Activated T-cell treated with anti-CD3 and anti-CD28 coated beads, Interleukin-2, amount 50 U/mL, for 48 hours (primary cell): ENCODE data around the gene POLR3H.
"Not testable (repeated sequence)": the region's sequence is repeated elsewhere in the genome, so short reads cannot be mapped to it uniquely, and the experiment has no call there.

Experiments used
- DNase-seq, 2 experiments: peaks; one replicate each; pipeline ENCODE4 v3.0.0-alpha.2; 2020

Gene POLR3H

DNA sequence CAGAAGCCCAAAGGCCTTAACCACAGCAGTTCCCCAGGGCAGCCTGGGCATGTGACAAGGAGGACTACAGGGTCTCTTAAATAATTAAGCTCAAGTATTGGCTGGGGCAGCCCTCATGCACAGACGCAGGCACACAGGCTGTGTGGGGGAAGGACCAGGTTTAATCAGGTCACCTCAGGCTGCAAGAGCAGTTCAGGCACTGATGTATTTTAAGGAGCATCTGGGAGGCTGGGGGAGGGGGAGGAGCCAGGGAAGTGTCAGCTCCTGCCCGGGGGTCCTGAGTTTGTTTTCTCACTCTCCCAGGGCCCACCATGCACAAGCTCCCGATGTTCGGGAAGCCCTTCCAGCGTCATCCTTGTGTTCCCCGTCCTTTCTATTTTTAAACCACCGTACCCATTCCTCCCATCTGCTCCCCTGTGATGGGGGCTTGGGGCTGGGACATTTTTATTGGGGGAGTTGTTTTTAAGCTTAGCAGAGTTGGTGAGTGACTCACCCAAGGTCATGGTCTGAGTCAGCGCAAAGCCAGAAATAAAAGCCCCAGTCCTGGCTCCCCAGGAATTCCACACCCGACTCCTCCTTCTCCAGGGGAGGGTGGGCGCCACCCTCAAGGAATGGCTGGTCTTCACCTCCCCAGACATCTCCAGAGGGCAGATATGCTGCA is 18.9 kb upstream of the POLR3H start:
- DNase-seq, result no peak

DNA sequence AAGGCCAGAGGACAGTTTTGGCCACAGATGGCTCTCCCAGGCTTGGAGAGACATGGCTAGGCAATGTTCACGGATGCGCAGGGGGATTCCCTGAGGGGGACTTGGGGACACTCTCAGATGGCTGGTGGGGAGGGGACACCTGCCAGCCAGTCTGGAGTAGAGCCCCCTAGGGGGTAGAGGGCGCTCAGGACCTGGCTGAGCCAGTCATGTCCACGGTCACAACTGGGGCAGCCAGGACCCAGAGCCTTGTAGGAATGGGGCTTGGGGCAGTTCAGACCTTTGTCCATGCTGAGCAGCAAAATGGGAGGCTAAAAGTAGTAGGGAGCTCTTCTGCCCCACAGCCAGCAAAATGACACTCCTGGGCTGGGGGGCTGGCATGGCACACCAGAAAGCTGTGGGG is 18.2 kb upstream of the POLR3H start:
- DNase-seq, result no peak

DNA sequence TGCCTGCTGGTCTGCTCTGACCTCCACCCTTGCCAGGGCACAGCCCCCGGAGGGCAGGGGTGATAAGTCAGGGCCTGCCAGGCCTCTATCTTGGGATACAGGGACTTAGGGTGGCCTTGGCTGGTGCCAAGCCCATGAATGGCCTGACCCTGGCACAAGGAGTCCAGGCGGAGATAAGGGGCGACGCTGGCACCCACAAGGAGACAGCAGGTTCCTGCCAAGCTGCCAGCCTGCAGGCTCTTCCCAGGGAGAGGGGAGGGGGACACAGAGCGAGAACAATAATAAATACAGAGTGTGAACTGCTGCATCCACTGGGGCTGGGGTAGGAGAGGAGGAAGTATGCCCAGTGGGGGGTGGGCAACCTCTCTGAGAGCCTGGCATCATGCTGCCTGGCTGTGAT is 17.5 kb upstream of the POLR3H start:
- DNase-seq, result no peak

DNA sequence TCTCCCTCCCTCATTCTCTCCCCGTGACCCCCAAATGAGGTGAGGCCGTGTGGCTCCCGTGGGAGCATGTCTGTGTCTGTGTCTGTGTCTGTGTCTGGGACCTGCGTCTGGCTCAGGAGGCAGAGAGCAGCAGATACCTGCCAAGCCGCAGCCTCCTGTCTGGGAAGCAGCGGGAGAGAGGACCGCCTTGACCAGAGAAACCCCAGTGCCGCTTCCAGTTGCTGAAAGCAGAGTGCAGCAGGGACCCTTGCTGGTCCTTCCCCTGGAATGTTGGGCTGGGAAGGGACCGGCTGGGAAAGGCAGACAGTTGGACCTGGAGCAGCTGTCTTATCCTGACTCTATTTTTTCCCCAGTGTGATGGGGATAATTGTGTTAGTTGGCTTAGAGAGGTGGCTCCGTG is 17.1 kb upstream of the POLR3H start:
- DNase-seq, result no peak

DNA sequence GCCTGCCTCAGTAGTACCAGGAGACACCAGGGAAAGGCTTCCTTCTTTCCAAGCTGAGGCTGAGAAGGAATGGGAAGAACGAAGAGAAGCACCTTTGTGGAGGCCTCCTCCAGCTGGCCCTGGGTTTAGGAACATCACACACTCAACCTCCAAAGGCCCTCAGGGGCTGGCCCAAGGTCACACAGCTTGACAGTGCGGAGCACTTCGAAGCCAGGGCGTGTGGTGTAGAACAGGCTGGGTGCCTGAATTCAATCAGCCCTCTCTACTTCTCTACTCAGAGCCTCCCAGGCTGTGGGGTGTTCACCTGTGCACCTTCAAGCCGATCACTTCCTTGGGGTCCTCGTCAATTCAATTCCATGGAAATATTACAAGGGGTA is 15.8 kb upstream of the POLR3H start:
- no peak for DNase-seq

DNA sequence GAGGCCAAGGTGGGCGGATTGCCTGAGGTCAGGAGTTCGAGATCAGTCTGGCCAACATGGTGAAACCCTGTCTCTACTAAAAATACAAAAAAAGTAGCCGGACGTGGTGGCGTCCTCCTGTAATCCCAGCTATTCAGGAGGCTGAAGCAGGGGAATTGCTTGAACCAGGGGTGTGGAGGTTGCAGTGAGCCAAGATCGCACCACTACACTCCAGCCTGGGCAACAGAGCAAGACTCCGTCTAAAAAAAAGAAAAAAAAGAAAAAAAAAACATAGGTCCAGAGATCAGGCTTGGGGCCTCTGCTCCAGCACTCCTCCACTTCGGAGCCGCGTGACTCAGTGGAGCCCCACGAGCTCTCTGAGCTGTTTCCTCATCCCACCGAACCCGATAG is 14.0 kb upstream of the POLR3H start:
- DNase-seq, result not testable (repeated sequence)

DNA sequence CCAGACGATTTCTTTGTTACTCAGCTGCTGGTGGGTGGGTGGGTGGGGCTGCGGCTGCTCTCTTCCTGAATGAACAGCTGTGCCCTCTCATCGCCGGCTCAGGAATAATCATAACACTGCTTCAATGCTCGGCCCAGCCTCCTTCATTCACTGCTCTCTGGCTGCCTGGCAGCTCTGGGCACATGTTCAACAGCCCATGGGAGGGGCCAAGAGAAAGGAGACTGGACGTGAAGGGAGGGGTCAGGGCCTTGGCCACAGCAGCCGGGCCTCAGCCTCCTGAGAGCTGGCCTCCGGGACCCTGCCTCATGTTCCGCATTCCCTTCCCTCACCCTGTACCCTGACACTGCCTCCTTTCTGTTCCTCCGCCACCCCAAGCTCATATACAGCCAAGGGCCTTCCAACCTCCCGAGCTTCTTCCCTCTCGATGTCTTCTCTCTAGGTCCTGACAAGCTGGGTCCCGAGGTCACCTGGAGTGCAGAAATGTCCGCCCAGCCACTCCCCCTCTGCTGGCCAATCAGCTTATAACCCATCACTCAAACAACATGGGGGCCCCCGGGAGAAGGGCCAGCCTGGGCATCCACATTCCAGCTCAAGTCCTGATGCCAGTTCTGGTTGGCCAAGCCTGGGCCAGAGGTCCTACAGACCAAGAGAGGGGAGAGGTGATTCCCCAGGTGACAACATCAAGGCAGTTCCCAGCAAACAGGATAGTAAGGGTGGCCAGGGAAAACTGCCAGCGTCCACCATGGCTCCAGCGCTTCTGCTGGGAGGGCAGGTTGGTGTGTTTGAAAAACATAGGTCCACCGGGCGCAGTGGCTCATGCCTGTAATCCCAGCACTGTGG is 13.4 kb upstream of the POLR3H start:
- DNase-seq, result peak in 1 of 2 experiments; percentile 35

DNA sequence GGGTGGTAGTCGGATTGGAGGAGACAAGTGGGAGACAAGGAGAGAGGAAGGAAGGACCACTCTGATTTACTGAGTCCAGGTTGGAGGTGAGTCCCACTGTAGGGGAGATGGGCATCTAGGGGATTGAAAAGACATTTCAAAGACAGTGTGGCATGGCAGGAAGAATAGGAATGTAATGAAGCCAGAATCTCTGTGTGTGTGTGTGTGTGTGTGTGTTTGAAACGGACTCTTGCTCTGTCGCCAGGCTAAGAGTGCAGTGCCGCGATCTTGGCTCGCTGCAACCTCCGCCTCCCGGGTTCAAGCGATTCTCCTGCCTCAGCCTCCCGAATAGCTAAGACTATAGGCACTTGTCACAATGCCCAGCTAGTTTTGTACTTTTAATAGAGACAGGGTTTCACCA is 12.3 kb upstream of the POLR3H start:
- no peak for DNase-seq

DNA sequence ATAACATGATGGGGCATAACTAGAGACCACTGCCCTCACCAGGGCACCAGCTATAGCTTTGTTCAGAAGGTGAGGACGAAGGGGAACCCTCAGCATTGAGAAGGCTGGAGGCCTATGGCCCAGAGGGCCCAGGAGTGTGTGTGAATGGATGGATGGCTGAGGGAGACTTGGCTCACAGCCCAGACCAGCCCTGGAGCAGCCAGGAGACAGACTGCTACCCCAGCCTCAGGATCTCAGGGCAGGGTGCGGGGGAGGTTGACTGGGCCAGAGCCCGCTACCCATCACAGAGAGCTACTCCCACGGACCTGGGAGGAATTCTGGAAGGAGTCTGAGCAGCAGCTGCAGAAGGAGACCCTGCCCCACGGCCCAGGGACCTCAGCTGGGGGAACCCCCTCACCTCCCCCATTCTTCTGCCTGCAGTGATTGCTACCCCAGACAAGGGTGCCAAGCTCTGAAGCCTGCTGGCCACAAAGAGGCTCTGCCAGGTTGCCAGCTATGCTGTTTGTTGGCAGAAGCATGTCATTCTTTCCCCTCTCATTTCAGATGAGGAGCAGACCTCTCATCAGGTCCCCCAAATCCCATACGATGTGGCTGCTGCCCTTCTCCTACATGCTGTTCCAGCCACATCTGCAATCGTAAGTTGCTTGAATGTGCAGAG is 11.2 kb upstream of the POLR3H start:
- DNase-seq, result no peak

DNA sequence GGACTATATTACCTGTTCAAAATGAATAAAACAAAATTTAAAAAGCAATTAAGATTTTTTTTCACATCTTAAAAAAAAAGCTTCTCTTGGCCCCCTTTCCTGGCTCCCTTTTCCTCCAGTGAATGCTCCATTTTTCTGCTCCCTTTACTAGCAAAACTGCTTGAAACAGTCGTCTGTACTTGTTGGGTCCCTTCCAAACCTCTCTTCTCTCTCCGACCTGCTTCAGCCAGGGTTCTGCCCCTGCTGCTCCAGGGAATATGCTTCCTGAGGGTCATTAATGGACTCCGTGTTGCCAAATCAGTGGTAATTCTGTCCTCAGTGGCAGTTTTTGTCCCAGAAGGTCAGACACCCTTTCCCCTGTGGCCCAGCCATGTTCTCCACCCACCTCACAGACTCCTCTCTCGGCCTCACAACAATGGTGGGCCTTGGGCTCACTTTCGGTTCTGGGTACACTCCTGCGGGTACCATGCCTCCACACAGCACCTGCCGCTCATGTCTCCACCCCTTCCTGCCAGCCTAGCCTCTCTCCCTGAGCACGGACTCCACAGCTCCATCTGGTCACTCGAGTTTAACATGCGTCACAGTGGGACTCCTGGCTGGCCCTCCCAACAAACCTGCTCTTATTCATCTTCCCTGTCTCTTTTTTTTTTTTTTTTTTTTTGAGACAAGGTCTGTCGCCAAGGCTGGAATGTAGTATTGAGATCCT is 7.8 kb upstream of the POLR3H start:
- no peak for DNase-seq

DNA sequence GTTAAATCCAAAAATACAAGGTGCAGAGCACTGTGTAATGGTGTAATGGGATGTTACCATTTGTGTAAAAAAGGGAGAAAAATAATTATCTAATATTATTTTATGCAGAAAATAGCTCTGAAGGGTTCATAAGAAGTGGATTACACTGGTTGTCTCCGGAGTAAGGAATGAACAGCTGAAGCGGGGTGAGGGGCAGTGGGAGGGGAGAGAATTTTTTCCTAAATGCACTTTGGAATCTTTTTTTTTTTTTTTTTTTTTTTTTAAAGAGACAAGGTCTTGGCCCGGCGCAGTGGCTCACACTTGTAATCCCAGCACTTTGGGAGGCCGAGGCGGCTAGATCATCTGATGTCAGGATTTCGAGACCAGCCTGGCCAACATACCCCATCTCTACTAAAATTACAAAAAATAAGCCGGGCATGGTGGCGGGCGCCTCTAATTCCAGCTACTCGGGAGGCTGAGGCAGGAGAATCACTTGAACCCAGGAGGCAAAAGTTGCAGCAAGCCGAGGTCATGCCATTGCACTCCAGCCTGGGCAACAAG is 6.8 kb upstream of the POLR3H start:
- DNase-seq, result no peak

DNA sequence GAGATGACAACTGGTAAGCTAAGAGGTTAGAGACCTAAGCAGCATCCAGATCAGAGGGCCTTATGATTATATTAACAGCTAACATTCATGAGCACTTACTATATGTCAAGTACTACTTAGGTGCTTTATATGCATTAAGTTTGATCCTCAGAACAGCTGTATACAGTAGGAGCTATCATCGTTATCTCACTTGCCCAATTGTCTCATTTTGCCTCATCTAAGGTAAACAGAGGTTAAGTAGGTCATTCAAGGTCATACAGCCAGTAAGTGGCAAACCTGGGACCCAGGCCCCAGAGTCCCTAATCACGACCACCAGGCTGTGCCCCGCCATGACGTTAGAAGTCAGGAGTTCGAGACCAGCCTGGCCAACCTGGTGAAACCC is 4.6 kb upstream of the POLR3H start:
- DNase-seq, result no peak

DNA sequence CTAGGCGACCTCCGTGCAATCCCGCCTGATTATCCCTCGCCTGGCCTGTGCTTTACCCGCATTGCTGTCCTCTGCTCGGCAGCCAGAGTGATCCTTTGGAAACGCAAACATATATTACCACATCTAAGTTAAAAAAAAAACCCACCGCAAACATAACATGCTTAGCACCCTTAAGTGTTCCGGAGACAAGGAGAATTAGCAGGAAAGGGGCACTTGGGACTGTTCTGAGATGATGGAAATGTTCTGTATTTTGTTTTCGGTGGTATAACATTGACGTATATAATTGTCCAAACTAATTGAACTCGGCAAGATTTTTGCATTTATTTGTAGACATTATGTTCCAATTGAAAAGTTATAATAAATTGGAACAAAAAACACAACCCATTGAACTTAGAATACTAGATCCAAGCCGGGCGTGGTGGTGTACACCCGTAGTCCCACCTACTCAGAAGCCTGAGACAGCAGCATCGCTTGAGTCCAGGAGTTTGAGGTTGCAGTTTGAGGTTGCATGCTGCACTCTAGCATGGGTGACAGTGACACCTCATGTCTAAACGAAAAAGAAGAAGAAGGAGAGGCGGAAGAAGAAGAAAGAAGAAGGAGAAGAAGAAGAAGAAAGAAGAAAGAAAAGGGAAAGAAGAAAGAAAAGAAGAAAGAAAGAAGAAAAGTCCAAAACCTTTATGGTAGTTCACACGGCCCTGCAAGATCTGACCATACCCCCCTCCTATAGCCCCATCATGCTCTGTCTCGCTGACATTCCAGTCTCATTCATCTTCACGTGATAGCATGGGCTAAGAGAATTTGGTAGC is 604 bp upstream of the POLR3H start:
- no peak for DNase-seq

DNA sequence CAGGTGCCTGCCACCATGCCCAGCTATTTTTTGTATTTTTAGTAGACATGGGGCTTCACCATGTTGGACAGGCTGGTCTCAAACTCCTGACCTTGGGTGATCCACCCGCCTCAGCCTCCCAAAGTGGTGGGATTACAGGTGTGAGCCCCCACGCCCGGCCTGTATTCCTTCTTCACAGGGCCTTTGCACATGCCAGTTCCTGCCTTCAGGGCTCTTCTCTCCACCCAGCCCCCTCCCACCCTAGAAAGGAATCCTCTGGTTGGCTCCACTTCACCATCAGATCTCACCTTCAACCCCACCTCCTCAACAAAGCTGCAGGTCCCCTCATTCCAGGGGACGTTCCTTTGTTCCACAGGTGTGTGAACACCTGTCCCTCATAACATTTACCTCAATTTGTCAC is 2.0 kb downstream of the POLR3H start:
- no peak for DNase-seq

DNA sequence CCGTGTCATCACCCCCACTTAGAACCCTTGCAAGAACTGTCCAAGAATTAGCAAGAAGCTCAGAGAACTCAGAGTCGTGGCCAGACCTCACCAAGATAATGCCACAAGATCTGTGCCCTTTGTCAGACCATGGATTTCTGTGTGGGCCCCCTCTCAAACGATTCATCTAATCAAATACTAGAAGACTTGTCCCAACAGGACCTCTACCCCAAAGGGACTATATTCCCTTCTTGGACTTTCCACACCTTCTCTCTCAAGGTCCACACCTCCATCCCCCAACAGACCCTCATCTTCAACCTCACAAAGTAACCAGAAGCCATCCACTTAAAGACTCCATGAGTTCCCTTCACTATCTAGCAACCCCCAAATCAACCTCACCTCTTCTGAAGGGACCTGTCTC is 2.8 kb downstream of the POLR3H start:
- DNase-seq, result no peak

DNA sequence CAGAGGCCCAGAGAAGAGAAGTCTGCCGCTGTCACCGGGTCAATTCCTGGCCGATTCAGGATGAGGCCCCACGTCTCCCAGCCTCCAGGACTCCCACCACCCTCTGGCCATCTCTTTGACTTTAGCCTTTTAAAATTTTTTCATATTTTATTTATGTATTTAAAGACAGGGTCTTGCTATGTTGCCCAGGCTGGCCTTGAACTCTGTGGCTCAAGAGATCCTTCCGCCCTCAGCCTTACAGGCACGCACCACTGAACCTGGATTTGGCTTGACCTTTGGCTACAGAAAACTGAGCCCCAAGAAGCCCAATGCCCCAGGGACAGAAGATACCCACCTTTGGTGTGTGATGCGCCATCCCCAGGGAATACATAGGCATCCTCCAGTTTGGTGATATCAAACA is 3.9 kb downstream of the POLR3H start:
- no peak for DNase-seq

DNA sequence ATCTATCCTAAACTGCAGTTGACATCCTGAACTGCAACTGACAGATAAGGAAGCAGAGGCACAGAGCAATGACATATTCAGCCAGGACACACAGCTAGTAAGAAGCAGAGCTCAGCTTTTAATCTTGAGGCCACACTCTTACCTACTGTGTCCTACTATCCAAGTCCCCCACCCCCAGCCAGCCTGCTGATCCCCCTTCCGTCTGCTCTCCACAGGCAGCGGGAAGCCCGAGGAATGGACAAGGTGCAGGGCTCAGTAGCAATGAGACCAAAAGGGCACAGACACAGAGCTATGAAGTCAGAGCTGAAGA is 4.3 kb downstream of the POLR3H start:
- no peak for DNase-seq

DNA sequence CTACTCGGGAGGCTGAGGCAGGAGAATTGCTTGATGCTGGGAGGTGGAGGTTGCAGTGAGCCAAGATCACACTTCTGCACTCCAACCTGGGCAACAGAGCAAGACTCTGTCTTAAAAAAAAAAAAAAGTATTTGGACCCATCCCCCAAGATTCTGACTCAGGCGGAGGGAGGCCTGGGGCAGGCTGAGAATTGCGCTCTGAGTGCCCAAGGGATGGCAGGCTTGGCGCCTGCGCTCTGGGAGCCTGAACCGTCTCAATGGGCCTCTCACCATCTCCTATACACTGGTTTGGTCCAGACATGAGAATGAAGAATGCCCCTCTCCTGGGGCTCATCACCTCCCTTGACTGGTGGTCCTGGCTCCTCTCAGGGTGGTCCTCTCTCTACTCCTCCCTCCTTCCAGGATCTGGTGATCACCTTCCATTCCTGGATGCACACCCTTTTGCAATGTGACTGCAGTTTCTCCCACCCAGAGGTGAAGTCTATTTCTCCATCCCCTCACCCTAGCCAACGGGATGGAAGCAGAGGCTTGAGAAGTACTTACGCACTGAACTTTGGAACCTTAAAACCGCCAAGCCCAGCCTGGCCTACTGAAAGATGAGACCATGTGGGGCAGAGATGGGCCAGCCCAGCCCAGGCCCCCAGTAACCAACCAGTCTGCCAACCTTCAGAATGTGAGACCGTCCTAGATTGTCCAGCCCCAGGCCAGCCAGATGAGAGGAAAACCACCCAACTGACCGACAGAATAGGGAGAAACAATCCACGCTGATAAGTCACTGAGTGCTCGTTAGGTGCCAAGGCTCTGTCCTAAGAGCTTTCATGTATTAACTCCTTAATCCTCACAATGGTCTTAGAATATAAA is 4.9 kb downstream of the POLR3H start:
- no peak for DNase-seq

DNA sequence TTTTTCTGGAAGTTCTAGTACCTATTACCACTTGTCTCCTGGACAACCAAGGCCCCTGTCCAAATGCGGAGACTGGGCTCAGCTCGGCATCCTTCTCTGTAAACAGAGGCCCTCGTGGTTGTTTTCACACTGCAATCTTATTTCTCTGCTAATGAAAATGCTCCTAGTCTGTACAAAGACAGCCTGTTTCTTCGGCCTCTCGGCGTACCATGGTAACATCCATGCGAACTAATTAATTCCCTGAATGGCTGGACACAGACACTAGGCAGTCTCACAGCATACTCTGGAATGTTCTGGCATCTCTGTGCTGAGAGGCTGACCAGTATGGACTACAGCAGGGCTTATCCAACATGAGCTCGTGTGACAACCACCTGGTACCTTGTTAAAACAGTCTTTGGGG is 5.7 kb downstream of the POLR3H start:
- no peak for DNase-seq

DNA sequence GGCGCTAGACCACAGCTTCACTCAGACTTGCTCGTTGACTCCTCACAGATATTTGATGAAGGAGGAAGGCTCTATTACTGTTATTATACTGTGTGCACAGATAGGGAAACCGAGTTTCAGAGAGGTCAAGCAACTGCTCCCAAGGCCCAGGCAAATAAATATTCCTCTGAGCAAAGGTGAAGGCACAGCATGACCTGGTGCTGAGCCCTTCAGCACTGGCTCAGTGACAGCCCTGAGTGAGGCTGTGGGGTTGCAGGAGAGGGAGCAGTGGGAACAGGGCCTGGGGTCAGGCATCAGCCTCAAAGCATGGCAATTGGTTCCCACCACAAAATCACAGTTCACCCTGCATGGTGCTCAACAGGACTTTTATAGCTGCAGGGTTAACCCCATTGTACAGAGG is 7.1 kb downstream of the POLR3H start:
- DNase-seq, result no peak

DNA sequence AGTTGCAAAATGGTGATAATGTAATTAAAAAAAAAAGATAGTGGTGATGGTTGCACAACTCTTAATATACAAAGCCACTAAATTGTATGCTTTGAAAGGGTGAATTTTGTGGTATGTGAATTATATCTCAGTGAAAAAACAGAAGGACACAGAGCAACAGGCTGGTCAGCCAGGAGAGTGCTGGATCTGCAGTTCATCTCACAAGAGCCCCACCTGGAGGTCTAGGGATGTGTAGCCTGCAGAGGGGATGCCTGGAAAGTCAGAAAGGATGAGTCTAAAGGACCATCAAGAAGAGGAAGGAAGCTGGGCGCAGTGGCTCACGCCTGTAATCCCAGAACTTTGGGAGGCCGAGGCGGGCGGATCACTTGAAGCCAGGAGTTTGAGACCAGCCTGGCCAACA is 9.0 kb downstream of the POLR3H start:
- no peak for DNase-seq

DNA sequence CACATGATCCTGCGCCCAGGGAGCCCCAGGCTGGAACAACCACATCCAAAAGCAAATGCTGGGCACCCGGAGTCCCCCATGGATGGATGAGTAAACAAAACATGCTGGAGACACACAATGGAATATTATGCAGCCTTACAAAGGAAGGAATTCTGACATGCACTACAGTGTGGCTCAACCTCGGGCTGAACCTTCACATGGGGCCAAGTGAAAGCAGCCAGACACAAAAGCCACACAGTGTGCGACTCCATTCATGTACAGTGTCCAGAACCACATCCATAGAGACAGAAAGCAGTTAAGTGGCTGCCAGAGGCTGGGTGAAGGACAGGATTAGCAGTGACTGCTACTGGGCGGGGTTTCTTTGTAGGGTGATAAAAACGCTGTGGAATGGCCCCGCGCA is 10.1 kb downstream of the POLR3H start:
- no peak for DNase-seq
